Measurements from ENCODE around the gene ANXA4.
"Not testable (repeated sequence)": the region's sequence is repeated elsewhere in the genome, so short reads cannot be mapped to it uniquely, and the experiment has no call there.

ANXA4 gene

GRCh38 chr2:69830906-69831241 is 88.9 kb downstream of the ANXA4 start:
- not testable (repeated sequence) for DNase-seq (ENCODE audit: low read depth, low spot score)

DNA sequence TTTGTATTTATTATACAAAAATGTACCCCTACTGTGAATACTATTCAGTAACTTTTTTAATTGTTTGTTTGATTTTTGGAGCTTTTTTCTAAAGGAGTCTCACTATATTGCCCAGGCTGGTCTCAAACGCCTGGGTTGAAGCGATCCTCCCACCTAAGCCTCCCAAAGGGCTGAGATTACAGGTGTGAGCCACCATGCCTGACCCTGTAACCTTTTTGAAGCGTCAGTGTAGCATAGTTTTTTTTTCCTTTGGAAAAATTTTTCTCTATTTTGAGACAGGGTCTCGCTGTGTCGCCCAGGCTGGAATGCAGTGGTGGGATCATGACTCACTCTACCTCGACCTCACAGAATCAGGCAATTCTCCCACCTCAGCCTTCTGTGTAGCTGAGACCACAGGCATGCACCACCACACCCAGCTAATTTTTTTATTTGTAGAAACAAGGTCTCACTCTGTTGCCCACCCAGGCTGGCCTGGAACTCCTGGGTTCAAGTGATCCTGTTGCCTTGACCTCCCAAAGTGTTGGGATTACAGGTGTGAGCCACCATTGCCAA is 89.5 kb downstream of the ANXA4 start:
- no peak overlapping the region for H3K27ac ChIP-seq
- no peak for DNase-seq (ENCODE audit: low read depth, low spot score)

More at GRCh38 chr2:69830906-69831241, 88.9 kb downstream of the ANXA4 start:
- peak overlapping the region; percentile 82 for H3K27ac ChIP-seq

GRCh38 chr2:69833752-69834151 is 91.8 kb downstream of the ANXA4 start:
- DNase-seq (ENCODE audit: low read depth, low spot score), result no peak
- no peak overlapping the region for H3K27ac ChIP-seq

DNA sequence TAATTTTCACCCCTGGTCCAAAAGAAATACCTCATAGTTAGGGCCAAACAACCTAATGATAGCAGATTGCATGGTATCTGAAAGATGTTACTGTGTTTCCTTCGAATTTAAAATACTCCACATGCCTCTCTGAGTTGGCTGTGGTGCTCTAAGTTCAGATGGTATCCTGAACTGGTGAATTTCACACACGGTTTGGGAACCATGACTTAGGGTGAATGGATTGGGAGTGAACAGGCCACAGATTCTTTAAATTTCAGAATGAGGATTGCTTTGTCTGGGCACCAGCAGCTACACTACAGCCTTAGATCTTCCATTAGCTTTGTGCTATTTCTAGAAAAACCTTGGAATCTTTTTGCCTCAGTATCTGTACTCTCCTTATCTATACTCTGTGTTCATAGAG is 93.7 kb downstream of the ANXA4 start:
- H3K27ac ChIP-seq, result no peak overlapping the region
- DNase-seq (ENCODE audit: low read depth, low spot score), result no peak

DNA sequence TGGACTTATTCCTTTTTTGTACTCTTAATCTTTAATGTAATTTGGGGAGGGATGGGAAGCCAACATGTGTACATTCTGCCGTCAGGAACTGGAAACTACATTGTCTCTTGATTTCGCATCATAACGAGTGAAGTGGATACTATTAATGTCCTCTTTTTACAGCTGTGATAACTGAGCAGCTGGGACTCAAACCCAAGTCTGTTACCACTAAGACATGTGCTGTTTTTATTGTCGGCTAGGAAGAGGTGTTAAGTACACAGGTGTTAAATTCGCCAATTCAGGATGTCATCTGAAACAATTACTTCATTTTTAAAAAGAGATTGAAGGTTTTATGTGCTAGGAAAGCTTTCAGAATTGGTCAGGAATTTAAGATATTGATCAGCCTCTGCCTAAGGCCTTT is 94.4 kb downstream of the ANXA4 start:
- H3K27ac ChIP-seq, result no peak overlapping the region
- no peak for DNase-seq (ENCODE audit: low read depth, low spot score)

DNA sequence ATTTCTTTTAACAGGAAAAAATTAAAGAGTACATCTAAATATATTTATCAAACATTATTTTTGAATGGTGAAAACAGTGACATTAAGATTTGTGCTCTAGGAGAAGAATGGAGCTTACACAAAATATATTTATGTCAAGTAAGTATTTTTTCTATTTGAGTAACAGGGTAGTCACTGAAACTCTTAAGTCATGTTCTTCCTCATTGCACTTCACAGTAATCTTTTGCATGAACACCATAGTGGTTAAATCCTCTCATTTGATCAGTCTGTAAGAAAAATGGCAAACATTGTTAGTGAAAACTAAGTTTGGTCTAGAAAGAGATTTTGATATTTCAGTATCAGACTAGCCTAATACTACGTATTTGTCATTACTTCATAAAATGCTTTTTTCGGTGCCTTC is 95.6 kb downstream of the ANXA4 start:
- H3K27ac ChIP-seq, result no peak overlapping the region
- DNase-seq (ENCODE audit: low read depth, low spot score), result no peak

DNA sequence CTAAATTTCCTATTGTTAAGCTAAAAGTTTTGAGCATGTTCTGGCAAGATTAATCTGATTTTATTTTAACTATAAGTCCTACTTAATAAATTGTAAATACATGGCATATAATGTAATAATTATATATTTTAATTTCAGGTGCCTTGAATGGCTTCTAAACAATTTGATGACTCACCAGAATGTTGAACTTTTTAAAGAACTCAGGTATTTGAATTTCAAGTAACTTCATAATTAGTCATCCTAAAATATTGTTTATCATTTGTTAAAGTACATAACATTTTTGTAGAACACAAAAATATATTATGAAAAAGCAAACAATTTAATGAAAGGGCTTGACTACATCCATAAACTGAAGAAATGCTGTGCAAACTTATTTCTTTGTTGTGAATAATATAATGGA is 102.1 kb downstream of the ANXA4 start:
- H3K27ac ChIP-seq, result no peak overlapping the region
- no peak for DNase-seq (ENCODE audit: low read depth, low spot score)

- DNase-seq (ENCODE audit: low read depth, low spot score), result no peak
- no peak overlapping the region for H3K27ac ChIP-seq
These were observed 102.6 kb downstream of the ANXA4 start for GRCh38 chr2:69844560-69844959.

GRCh38 chr2:69846182-69847067 is 104.5 kb downstream of the ANXA4 start:
- DNase-seq (ENCODE audit: low read depth, low spot score), result no peak
- no peak overlapping the region for H3K27ac ChIP-seq

- DNase-seq (ENCODE audit: low read depth, low spot score), result no peak
- H3K27ac ChIP-seq, result no peak overlapping the region
These were observed 105.3 kb downstream of the ANXA4 start for GRCh38 chr2:69847068-69847828.

- no peak overlapping the region for H3K27ac ChIP-seq
- DNase-seq (ENCODE audit: low read depth, low spot score), result no peak
These were observed 106.4 kb downstream of the ANXA4 start for GRCh38 chr2:69848186-69848790.

GRCh38 chr2:69858261-69858660 is 116.3 kb downstream of the ANXA4 start:
- no peak overlapping the region for H3K27ac ChIP-seq
- DNase-seq (ENCODE audit: low read depth, low spot score), result no peak

DNA sequence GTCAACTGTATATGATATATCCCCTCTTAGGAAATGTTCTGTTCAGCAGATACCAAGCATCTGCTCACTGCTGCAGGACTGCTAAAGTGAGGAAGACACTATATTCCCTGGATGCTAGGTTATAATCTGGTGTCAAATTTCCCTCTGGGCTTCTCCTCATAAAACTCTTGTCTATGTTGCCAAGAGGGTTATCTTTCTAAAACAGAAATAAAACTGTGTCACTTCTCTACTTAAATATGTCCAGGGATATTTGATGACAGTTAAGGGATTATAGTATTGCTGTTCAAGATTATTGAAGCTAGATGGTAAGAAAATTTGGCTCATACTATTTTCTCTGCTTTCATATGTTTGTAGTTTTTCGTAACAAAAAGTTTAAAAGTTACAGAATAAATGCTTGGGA is 121.4 kb downstream of the ANXA4 start:
- DNase-seq (ENCODE audit: low read depth, low spot score), result no peak
- H3K27ac ChIP-seq, result no peak overlapping the region

All from epithelial cell of prostate (primary cell).